AG08396 (cell line): ENCODE measurements around the gene KANTR.
"Not testable (repeated sequence)": the region's sequence is repeated elsewhere in the genome, so short reads cannot be mapped to it uniquely, and the experiment has no call there.

Experiments
- DNase-seq: peaks from one replicate; pipeline ENCODE4 v3.0.0; 2012; ENCODE audit warnings: low spot score, mixed read lengths

The KANTR gene

GRCh38 chrX:53128097-53128749, 34.3 kb downstream of the KANTR start:
- peak; percentile 14 for DNase-seq

GRCh38 chrX:53133400-53133799, 39.5 kb downstream of the KANTR start:
- DNase-seq = no peak

DNA sequence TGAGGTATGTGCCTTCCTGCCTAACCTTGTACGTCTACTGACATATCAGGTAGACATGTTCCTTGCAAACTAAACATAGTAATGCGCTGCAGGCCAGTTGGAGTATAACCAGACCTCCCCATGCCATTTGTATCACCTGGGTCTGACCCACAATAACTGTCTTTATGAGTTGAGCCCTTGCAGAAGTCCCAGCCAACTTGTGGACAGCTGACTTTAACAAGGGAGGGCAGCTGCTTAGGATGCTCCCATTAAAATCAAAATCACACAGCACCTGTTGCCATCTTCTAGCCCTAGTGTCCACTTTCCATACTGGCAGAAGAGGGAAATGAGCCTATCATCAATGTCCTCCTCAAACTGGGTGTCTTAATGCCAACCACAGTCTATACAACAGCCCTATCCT, 41.6 kb downstream of the KANTR start:
- no peak for DNase-seq

- DNase-seq = no peak
Measured at GRCh38 chrX:53153581-53153980, 59.6 kb downstream of the KANTR start.

DNA sequence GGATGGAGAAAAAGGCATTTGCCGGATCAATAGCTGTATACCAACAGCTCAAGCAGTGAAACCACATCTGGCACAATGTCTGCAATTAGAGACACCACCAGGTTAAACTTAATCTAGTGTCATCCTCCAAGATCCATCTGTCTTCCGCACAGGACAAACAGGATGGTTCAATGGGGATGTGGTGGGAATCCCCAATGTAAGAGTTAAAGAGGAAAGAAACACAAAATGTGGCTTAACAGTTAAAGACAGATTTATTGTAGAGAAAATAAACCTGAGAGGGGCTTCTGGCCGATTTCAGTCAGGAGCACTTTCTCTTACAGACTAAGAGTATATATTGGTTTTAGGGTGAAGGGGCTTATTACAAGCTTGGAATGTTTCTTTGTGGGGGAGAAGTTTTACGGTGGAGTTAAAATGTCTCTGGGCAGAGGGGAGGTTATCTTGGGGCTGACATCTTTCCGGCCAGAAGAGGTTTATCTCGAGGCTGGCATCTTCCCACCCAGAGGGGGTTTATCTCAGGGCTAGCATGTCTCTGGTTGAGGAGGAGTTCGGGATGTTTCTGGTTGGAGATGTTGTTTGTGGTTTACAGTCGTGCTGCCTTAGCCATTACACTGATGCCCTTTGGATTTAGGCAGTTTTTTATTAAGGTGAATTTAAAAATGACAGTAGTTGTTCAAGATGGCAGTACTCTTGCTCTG, 61.7 kb downstream of the KANTR start:
- DNase-seq = no peak

- no peak for DNase-seq
Measured at GRCh38 chrX:53156207-53156596, 62.3 kb downstream of the KANTR start.

DNA sequence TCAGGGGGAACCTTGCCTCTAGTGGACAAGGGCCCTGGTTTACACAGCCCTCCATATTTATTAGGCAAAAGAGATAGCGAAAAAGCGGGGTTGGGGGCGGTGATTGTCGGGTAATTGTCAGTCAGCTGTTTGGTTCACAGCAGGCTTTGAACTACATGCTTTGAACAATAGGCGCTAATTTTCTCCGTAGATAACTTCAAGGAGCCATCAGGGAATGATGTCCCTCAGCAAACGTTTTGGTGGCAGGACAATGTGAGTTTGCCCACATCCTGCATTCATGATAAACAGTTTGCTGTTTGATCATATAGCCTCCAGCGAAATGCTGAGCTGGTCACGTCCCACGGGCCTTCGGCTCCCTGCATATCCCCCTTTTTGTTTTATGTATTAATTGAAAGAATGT, 65.2 kb downstream of the KANTR start:
- no peak for DNase-seq

DNA sequence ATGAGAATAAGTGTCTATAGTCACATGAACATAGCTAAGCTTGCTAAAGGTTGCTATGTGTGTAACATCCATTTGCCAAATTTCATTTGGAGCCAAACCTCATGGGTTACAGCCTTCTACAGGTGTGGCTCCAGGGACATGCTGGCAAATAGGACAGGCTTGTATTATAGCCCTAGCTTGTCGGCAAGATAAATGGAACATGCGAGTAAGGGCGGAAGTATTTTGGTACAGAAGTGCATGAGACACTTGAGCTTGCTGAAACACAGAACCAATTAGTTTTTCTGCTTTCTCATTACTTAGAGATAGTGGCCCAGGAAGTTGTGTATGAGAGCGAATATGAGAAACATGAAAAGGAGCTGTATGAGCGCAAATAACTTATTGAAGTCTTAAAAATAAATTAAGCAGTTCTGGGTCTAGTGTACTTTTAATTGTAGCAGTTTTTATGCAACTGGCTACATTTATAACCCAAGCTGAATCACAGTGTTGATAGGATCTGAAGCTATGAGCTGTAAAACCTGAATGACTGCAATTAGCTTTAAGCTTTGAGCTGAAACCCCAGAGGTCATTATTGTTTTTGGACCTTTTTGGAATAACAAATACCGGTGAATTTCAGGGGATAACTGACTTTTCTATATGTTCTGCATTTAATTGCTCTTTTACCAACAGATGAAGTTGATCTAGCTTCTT, 66.5 kb downstream of the KANTR start:
- no peak for DNase-seq

DNA sequence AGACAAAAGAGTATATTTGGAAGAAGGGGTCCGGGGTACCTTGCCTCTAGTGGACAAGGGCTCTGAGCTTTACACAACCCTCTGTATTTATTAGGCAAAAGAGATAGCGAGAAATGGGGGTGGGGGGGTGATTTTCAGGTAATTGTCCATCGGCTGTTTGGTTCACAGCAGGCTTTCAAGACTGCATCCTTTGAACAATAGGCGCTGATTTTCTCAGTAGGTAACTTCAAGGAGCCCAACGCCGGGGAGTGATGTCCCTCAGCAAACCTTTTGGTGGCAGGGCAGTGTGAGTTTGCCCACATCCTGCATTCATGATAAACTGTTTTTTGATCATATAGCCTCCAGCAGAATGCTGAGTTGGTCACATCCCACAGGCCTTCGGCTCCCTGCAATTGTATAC, 69.5 kb downstream of the KANTR start:
- DNase-seq = no peak

- DNase-seq = not testable (repeated sequence)
Measured at GRCh38 chrX:53164566-53164965, 70.6 kb downstream of the KANTR start.

DNA sequence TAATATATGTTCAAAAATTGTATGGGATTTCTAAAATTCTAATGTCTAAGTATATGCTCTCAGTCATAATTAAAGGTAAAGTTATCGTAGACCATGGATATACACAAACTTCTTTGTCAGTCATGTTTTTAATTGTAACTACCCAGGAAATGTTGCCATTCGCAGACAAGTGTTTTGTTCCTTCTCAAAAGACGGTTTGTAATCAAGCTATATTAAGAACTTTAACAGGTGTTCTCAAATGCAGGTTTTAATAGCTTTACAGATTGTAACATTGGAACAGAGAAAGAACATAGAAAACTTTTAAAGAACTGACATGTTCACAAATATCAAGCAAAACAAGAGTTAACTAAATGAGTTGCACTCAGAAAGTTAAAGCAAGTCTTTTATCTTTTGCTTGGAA, 72.2 kb downstream of the KANTR start:
- no peak for DNase-seq

DNA sequence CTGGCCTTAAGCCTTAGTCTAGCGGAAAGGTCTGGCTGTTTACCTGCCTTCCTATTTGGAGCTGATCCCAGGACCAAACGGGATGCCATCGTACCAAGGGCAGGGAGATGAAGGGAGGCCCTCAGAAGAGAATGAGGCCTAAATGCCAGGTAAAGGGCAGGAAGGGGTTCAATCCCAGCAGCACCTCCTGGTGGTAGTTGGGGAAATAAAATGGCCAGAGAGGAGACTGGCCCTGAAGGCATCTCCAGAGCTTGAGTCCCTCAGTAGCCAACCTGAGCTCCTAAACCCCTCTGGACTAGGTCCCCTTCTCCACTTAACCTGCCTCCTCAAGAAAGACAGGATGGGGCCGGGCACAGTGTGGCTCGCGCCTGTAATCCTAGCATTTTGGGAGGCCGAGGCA, 77.4 kb downstream of the KANTR start:
- DNase-seq = no peak
